Measurements from ENCODE around the gene TMX4.
"Not testable (repeated sequence)": the region's sequence is repeated elsewhere in the genome, so short reads cannot be mapped to it uniquely, and the experiment has no call there.

DNA sequence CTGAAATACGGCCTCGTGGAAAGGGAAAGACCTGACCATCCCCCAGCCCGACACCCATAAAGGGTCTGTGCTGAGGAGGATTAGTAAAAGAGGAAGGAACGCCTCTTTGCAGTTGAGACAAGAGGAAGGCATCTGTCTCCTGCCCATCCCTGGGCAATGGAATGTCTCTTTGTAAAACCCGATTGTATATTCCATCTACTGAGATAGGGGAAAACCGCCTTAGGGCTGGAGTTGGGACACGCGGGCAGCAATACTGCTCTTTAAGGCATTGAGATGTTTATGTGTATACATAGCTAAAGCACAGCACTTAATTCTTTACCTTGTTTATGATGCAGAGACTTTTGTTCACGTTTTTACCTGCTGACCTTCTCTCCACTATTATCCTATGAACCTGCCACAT, 63.0 kb downstream of the TMX4 start:
- TF ChIP-seq, protein P1, sequence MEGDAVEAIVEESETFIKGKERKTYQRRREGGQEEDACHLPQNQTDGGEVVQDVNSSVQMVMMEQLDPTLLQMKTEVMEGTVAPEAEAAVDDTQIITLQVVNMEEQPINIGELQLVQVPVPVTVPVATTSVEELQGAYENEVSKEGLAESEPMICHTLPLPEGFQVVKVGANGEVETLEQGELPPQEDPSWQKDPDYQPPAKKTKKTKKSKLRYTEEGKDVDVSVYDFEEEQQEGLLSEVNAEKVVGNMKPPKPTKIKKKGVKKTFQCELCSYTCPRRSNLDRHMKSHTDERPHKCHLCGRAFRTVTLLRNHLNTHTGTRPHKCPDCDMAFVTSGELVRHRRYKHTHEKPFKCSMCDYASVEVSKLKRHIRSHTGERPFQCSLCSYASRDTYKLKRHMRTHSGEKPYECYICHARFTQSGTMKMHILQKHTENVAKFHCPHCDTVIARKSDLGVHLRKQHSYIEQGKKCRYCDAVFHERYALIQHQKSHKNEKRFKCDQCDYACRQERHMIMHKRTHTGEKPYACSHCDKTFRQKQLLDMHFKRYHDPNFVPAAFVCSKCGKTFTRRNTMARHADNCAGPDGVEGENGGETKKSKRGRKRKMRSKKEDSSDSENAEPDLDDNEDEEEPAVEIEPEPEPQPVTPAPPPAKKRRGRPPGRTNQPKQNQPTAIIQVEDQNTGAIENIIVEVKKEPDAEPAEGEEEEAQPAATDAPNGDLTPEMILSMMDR (conservative IDR thresholded peaks at IDR 0.05; ENCODE audit: low read depth, low read length), result not testable (repeated sequence)
- not testable (repeated sequence) for TF ChIP-seq EZH2 (IDR thresholded peaks at IDR 0.05; ENCODE audit: low read length, unreplicated experiment); EZH2phosphoT487 (IDR thresholded peaks at IDR 0.05; ENCODE audit: borderline replicate concordance, low read length)

All from PC-3 (cell line).